ENCODE data around the gene C1R.

C1R gene

GRCh38 chr12:7122811-7123769 is 30.8 kb upstream of the C1R start:
- H3K27ac ChIP-seq (ENCODE audit: extremely low read depth, low read depth, low read length), result no peak overlapping the region
- H3K36me3 ChIP-seq (ENCODE audit: control insufficient read depth in 2 of 2, insufficient read depth in 1 of 2, low read length in 2 of 2), result no peaks in the 10 kb centered on the region
- POLR2A ChIA-PET, result interaction anchor here (1.2 kb wide), 1 partner anchor 8 kb away, joined by 3 read pairs; no protein-coding TSS in a partner anchor
- no peaks in the 10 kb centered on the region for H3K9me3 ChIP-seq (ENCODE audit: control insufficient read depth, insufficient read depth, low read depth, low read length)
- H3K4me1 ChIP-seq (ENCODE audit: control insufficient read depth, insufficient read depth, low read length), result no peaks in the 10 kb centered on the region
- TF ChIP-seq ZNF645 (tag by site-specific recombination; IDR thresholded peaks at IDR 0.05) (no peak), MYNN (tag by site-specific recombination; IDR thresholded peaks at IDR 0.05; ENCODE audit: borderline replicate concordance) (peak; percentile 78)
- CTCF ChIA-PET, result interaction anchor here (1.3 to 4.8 kb wide), 3 partner anchors 11 to 19 kb away, joined by 3 to 46 read pairs (median 8); no protein-coding TSS in a partner anchor
- no peak overlapping the region for H3K4me3 ChIP-seq (ENCODE audit: low read depth, low read length)

- TF ChIP-seq PRDM6 (tag by site-specific recombination; IDR thresholded peaks at IDR 0.05), result no peak
- ChIA-PET CTCF (no interaction called here), POLR2A (no interaction called here)
- H3K36me3 ChIP-seq (ENCODE audit: control insufficient read depth in 2 of 2, insufficient read depth in 1 of 2, low read length in 2 of 2), result peaks cover 0 to under 1% of the 10 kb centered on the region in 2 experiments; a peak in 1 of 3 replicates
- H3K4me3 ChIP-seq (ENCODE audit: low read depth, low read length), result no peak overlapping the region
- H3K27ac ChIP-seq (ENCODE audit: extremely low read depth, low read depth, low read length), result no peak overlapping the region
- no peaks in the 10 kb centered on the region for H3K4me1 ChIP-seq (ENCODE audit: control insufficient read depth, insufficient read depth, low read length)
- no peaks in the 10 kb centered on the region for H3K9me3 ChIP-seq (ENCODE audit: control insufficient read depth, insufficient read depth, low read depth, low read length)
Measured at GRCh38 chr12:7121324-7121723, 29.1 kb upstream of the C1R start.

- TF ChIP-seq ZNF580 (tag by site-specific recombination; IDR thresholded peaks at IDR 0.05) (no peak), KLF8 (tag by site-specific recombination; IDR thresholded peaks at IDR 0.05) (no peak), HIC1 (tag by site-specific recombination; IDR thresholded peaks at IDR 0.05) (no peak), ZNF530 (tag by site-specific recombination; IDR thresholded peaks at IDR 0.05; ENCODE audit: low read depth) (no peak), PBX3 (CRISPR knock-in tag; IDR thresholded peaks at IDR 0.05) (no peak), ZNF664 (tag by site-specific recombination; IDR thresholded peaks at IDR 0.05) (no peak), ZNF791 (tag by site-specific recombination; IDR thresholded peaks at IDR 0.05) (no peak), ZNF416 (tag by site-specific recombination; IDR thresholded peaks at IDR 0.05) (no peak), ZNF629 (tag by site-specific recombination; IDR thresholded peaks at IDR 0.05) (no peak), ZNF768 (tag by site-specific recombination; IDR thresholded peaks at IDR 0.05) (no peak), ZNF837 (tag by site-specific recombination; IDR thresholded peaks at IDR 0.05) (no peak), HOXD13 (CRISPR knock-in tag; IDR thresholded peaks at IDR 0.05; ENCODE audit: borderline replicate concordance) (no peak), ZNF24 (tag by site-specific recombination; IDR thresholded peaks at IDR 0.05) (no peak), PRDM1 (tag by site-specific recombination; IDR thresholded peaks at IDR 0.05) (no peak), ZNF175 (tag by site-specific recombination; IDR thresholded peaks at IDR 0.05) (no peak), ZBTB8A (tag by site-specific recombination; IDR thresholded peaks at IDR 0.05) (no peak), ZNF184 (tag by site-specific recombination; IDR thresholded peaks at IDR 0.05) (no peak)
- Histone ChIP-seq H3K4me3 (ENCODE audit: low read depth, low read length) (no peak overlapping the region), H3K4me1 (ENCODE audit: control insufficient read depth, insufficient read depth, low read length) (no peaks in the 10 kb centered on the region), H3K9me3 (ENCODE audit: control insufficient read depth, insufficient read depth, low read depth, low read length) (no peaks in the 10 kb centered on the region), H3K36me3 (ENCODE audit: control insufficient read depth in 2 of 2, insufficient read depth in 1 of 2, low read length in 2 of 2) (peaks cover 0 to 3% of the 10 kb centered on the region in 2 experiments; a peak in 1 of 3 replicates), H3K27ac (ENCODE audit: extremely low read depth, low read depth, low read length) (no peak overlapping the region)
- ChIA-PET CTCF (interaction anchor here (1.3 kb wide), 2 partner anchors 12 to 25 kb away, joined by 3 to 4 read pairs; no protein-coding TSS in a partner anchor), POLR2A (no interaction called here)
Measured at GRCh38 chr12:7120166-7120565, 27.9 kb upstream of the C1R start.
